ENCODE results near the gene CTCF.
A peak's percentile ranks its signal among the peaks of the same experiment; 100 is the strongest.

Gene CTCF

DNA sequence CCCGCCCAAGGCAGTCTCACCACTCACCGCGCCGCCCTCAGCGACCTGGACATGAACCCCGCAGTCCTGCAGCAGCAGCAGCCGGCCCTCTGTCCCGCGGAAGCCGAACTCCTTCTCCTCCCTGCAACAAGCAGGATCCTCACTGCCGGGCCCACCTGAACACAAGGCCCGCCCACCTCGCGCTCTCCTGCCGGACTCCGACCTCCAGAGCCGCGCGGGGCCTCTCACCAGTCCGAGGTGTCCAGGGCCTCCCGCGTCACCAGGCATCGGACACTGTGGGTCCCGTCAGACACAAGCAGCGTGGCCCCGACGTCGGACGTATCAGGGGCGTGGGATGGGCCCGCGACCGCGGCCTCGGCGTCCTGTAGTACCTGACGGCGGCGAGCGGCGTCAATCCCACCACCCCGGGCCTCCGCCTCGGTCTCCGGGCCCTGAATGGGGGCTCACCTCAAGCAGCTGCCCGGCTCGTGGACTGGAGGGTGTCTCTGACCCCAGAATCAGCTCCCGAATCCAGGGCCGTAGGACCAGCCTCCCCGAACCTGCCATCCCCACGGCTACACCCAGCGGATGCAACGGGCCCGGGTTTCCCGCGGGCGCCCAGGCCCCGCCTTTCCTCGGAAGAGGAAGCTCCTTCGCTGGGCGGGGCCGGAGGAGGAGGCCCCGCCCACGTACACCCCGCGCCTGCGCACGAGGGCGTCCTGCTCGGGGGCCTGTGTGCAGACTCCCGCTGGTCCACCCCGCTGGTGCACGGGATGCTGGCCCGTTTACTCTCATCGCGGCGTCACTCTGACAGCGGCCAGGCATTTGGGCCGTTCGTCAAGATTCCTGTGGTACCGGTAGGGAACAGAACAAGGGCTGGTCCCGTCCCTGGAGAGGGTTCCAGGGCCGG, 97.6 kb downstream of the CTCF start, which contains the start of gene ACD:
ACD (minus strand) TSS at position 586 of the 889 bp plus-strand sequence; CDS start at position 546, 40 bp downstream.
- Histone ChIP-seq H3K9ac (ENCODE audit: low read length in 2 of 2) (peak within 1 kb of the TSS; percentile 74 to 94), H3K9me3 (ENCODE audit: control insufficient read depth in 2 of 2, low read length in 2 of 2) (no peaks in the 10 kb centered on the region), H3K36me3 (ENCODE audit: control insufficient read depth in 2 of 2, insufficient read depth in 2 of 2, low read length in 2 of 2) (peaks cover 8 to 20% of the 10 kb centered on the region in 2 donors), H3K4me1 (ENCODE audit: control insufficient read depth, insufficient read depth, low read length) (peaks cover 30% of the 10 kb centered on the region), H3K27me3 (ENCODE audit: control insufficient read depth in 1 of 2, insufficient read depth in 2 of 2, low read length in 2 of 2) (peaks cover 0 to under 1% of the 10 kb centered on the region in 2 donors), H3K27ac (ENCODE audit: low read length) (peak within 1 kb of the TSS; percentile 92), H3K4me3 (ENCODE audit: low read length in 2 of 2) (peak within 1 kb of the TSS; percentile 81 to 96)

DNA sequence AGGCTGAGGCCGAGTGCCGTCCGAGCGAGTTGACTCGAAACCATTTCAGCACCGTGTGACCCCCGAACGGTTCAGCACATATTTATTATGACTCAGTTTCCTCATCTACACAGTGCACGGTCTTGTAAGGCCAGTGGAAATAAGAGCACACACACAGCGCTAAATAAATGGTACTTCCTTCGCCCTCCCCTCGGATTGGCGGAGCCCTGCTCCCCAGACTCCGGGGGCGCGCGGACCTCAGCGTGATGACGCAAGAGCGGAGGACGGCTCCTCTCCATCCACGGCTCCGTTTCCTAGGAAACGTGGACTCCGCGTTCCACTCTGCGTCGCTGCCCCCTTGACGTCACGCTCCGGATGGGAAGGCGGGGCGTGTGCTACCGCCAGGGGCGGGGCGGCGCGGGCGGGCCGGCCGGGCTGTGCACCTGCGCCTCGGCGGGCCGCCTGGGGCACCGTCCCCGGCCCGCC, 98.3 kb downstream of the CTCF start, which contains the start of gene PARD6A:
PARD6A (plus strand) TSS at position 397 of the 465 bp plus-strand sequence. CDS start 79 bp downstream, outside the sequence.
- no peaks in the 10 kb centered on the region for H3K9me3 ChIP-seq (ENCODE audit: control insufficient read depth in 2 of 2, low read length in 2 of 2)
- peak within 1 kb of the TSS; percentile 74 to 94 for H3K9ac ChIP-seq (ENCODE audit: low read length in 2 of 2)
- H3K4me1 ChIP-seq (ENCODE audit: control insufficient read depth, insufficient read depth, low read length): peaks cover 31% of the 10 kb centered on the region
- H3K27ac ChIP-seq (ENCODE audit: low read length): peak within 1 kb of the TSS; percentile 92
- no peaks in the 10 kb centered on the region for H3K27me3 ChIP-seq (ENCODE audit: control insufficient read depth in 1 of 2, insufficient read depth in 2 of 2, low read length in 2 of 2)
- H3K4me3 ChIP-seq (ENCODE audit: low read length in 2 of 2): peak within 1 kb of the TSS; percentile 81 to 96
- H3K36me3 ChIP-seq (ENCODE audit: control insufficient read depth in 2 of 2, insufficient read depth in 2 of 2, low read length in 2 of 2): peaks cover 8 to 20% of the 10 kb centered on the region in 2 donors

DNA sequence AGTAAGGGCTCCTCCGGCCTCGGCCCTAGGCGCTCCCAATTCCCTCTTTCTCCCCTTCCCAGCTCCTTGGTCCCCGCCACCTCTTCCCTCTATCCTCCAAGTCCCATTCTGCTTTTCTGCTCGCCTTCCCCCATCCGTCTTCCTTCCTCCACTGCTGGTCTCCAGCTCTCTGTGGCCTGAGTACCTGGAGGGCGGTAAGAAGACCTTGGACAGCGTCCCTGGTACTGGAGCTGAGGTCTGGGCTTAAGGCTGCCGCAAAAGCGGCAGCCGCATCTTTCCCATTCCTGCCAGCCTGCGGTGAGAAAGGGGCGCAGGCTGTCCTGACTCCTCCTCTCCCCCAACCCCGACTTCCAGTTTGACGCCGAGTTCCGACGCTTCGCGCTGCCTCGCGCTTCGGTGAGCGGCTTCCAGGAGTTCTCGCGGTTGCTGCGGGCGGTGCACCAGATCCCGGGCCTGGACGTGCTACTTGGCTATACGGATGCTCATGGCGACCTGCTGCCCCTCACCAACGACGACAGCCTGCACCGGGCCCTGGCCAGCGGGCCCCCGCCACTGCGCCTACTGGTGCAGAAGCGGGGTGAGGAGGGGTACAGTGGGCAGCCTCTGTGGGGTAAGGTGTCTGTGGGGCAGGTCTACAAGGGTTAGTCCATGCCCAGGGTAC, 98.9 kb downstream of the CTCF start:
- Histone ChIP-seq H3K9me3 (ENCODE audit: control insufficient read depth in 2 of 2, low read length in 2 of 2) (no peaks in the 10 kb centered on the region), H3K27ac (ENCODE audit: low read length) (peak overlapping the region; percentile 83), H3K4me3 (ENCODE audit: low read length in 2 of 2) (peak overlapping the region; percentile 37 to 96), H3K9ac (ENCODE audit: low read length in 2 of 2) (peak overlapping the region; percentile 36 to 62), H3K36me3 (ENCODE audit: control insufficient read depth in 2 of 2, insufficient read depth in 2 of 2, low read length in 2 of 2) (peaks cover 8 to 20% of the 10 kb centered on the region in 2 donors), H3K27me3 (ENCODE audit: control insufficient read depth in 1 of 2, insufficient read depth in 2 of 2, low read length in 2 of 2) (no peaks in the 10 kb centered on the region), H3K4me1 (ENCODE audit: control insufficient read depth, insufficient read depth, low read length) (peaks cover 37% of the 10 kb centered on the region)

DNA sequence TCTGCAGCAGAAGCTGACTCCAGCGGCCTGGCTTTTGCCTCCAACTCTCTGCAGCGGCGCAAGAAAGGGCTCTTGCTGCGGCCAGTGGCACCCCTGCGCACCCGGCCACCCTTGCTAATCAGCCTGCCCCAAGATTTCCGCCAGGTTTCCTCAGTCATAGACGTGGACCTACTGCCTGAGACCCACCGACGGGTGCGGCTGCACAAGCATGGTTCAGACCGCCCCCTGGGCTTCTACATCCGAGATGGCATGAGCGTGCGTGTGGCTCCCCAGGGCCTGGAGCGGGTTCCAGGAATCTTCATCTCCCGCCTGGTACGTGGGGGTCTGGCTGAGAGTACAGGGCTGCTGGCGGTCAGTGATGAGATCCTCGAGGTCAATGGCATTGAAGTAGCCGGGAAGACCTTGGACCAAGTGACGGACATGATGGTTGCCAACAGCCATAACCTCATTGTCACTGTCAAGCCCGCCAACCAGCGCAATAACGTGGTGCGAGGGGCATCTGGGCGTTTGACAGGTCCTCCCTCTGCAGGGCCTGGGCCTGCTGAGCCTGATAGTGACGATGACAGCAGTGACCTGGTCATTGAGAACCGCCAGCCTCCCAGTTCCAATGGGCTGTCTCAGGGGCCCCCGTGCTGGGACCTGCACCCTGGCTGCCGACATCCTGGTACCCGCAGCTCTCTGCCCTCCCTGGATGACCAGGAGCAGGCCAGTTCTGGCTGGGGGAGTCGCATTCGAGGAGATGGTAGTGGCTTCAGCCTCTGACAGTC, 99.7 kb downstream of the CTCF start:
- no peaks in the 10 kb centered on the region for H3K27me3 ChIP-seq (ENCODE audit: control insufficient read depth in 1 of 2, insufficient read depth in 2 of 2, low read length in 2 of 2)
- peak overlapping the region; percentile 83 for H3K27ac ChIP-seq (ENCODE audit: low read length)
- peak overlapping the region in 1 of 2 donors; percentile 36 for H3K9ac ChIP-seq (ENCODE audit: low read length in 2 of 2)
- H3K4me1 ChIP-seq (ENCODE audit: control insufficient read depth, insufficient read depth, low read length): peaks cover 42% of the 10 kb centered on the region
- peaks cover 8 to 20% of the 10 kb centered on the region in 2 donors for H3K36me3 ChIP-seq (ENCODE audit: control insufficient read depth in 2 of 2, insufficient read depth in 2 of 2, low read length in 2 of 2)
- no peaks in the 10 kb centered on the region for H3K9me3 ChIP-seq (ENCODE audit: control insufficient read depth in 2 of 2, low read length in 2 of 2)
- peak overlapping the region; percentile 37 to 96 for H3K4me3 ChIP-seq (ENCODE audit: low read length in 2 of 2)

DNA sequence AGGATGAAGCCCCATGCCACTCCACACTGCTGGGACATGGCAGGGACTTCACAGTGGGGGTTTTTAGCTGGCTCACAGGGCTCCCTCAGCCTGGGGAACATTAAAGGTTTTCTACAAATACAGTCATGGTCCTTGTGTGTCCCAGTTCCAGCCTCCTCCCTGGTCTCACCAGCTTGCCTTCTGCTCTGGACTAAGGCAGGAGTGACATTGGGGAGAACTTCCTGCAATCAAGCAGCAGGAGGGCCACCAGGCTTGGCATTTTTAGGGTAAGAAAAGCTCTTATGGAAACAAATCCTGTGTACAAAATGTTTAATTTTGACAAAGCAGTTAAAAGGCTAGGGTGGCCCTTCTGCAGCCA, 100.3 kb downstream of the CTCF start:
- Histone ChIP-seq H3K27me3 (ENCODE audit: control insufficient read depth in 1 of 2, insufficient read depth in 2 of 2, low read length in 2 of 2) (no peaks in the 10 kb centered on the region), H3K4me1 (ENCODE audit: control insufficient read depth, insufficient read depth, low read length) (peaks cover 48% of the 10 kb centered on the region), H3K36me3 (ENCODE audit: control insufficient read depth in 2 of 2, insufficient read depth in 2 of 2, low read length in 2 of 2) (peaks cover 8 to 20% of the 10 kb centered on the region in 2 donors), H3K4me3 (ENCODE audit: low read length in 2 of 2) (no peak overlapping the region), H3K27ac (ENCODE audit: low read length) (no peak overlapping the region), H3K9ac (ENCODE audit: low read length in 2 of 2) (no peak overlapping the region), H3K9me3 (ENCODE audit: control insufficient read depth in 2 of 2, low read length in 2 of 2) (no peaks in the 10 kb centered on the region)

DNA sequence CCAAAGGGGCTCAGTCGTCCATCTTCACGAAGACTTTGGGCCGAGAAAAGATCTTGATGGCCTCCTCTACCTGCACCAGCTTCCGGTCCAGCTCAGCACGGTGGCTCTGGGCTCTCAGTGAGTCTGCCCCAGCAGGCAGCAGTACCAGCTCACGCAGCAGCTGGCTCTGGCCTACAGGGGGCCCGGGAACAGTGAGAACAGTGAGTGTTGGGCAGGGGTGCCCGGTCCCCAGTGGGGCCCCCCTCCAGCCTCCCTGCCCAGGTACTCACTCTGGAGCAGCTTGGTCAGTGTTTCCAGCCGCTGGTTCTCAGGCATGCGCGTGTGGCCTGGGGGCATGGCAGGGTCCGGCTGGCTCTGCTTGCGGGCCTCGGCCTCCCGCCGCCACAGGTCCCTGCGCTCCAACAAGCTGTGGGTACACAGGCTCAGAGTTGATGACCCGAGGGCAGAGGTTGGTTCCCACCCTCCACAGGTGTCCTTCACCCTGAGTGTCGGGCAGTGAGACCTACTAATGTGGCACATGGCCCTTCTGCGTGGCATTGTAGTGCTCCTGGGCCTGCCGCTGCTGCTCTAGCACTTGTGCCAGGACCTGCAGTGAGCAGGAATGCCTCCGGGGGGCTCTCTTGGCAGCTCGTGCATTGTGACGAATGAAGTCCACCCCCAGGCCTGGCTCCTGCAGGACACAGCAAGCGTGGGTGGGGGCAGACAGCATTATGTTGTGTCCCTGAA, 101.0 kb downstream of the CTCF start:
- Histone ChIP-seq H3K27ac (ENCODE audit: low read length) (no peak overlapping the region), H3K4me3 (ENCODE audit: low read length in 2 of 2) (no peak overlapping the region), H3K27me3 (ENCODE audit: control insufficient read depth in 1 of 2, insufficient read depth in 2 of 2, low read length in 2 of 2) (no peaks in the 10 kb centered on the region), H3K9ac (ENCODE audit: low read length in 2 of 2) (no peak overlapping the region), H3K36me3 (ENCODE audit: control insufficient read depth in 2 of 2, insufficient read depth in 2 of 2, low read length in 2 of 2) (peaks cover 8 to 17% of the 10 kb centered on the region in 2 donors), H3K9me3 (ENCODE audit: control insufficient read depth in 2 of 2, low read length in 2 of 2) (no peaks in the 10 kb centered on the region), H3K4me1 (ENCODE audit: control insufficient read depth, insufficient read depth, low read length) (peaks cover 51% of the 10 kb centered on the region)

DNA sequence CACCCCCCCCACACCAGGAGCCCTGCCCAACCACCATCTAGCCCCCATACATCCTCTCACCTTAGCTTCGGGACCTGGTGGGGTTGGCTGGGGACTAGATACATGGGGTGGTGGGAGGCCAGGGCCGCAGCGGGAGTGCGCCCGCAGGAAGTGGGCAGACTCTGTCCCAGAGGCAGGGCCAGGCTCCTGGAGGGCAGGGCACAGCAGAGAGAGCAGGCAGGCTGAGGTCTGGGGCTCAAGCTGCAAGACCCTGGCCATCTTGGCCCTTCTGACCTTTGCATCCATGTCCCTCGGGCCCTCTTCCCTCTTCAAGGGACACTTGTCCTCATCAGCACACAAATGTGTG, 101.5 kb downstream of the CTCF start:
- Histone ChIP-seq H3K27me3 (ENCODE audit: control insufficient read depth in 1 of 2, insufficient read depth in 2 of 2, low read length in 2 of 2) (no peaks in the 10 kb centered on the region), H3K4me3 (ENCODE audit: low read length in 2 of 2) (no peak overlapping the region), H3K36me3 (ENCODE audit: control insufficient read depth in 2 of 2, insufficient read depth in 2 of 2, low read length in 2 of 2) (peaks cover 8 to 13% of the 10 kb centered on the region in 2 donors), H3K27ac (ENCODE audit: low read length) (no peak overlapping the region), H3K9ac (ENCODE audit: low read length in 2 of 2) (no peak overlapping the region), H3K4me1 (ENCODE audit: control insufficient read depth, insufficient read depth, low read length) (peaks cover 47% of the 10 kb centered on the region), H3K9me3 (ENCODE audit: control insufficient read depth in 2 of 2, low read length in 2 of 2) (no peaks in the 10 kb centered on the region)

DNA sequence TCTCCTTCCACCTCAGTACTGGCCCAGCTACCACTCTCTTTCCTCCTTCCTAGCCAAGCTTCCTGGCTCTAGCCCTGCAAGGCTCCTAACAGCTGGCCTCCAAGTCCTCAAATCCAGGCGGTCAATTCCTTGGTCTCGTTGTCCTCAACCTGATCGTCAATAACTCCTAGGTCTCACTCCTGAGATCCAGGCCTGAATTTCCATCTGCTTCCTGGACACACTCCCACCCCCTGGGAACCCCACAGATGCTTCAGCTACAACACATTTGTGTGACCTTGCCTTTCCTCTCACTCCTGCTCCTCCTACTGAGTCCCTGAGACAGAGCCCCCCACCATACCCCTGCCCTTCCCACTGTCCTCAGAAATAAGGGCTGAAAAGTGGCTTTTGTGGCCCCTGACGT, 101.9 kb downstream of the CTCF start:
- Histone ChIP-seq H3K4me1 (ENCODE audit: control insufficient read depth, insufficient read depth, low read length) (peaks cover 43% of the 10 kb centered on the region), H3K36me3 (ENCODE audit: control insufficient read depth in 2 of 2, insufficient read depth in 2 of 2, low read length in 2 of 2) (peaks cover 8 to 13% of the 10 kb centered on the region in 2 donors), H3K27ac (ENCODE audit: low read length) (no peak overlapping the region), H3K9me3 (ENCODE audit: control insufficient read depth in 2 of 2, low read length in 2 of 2) (no peaks in the 10 kb centered on the region), H3K27me3 (ENCODE audit: control insufficient read depth in 1 of 2, insufficient read depth in 2 of 2, low read length in 2 of 2) (no peaks in the 10 kb centered on the region), H3K4me3 (ENCODE audit: low read length in 2 of 2) (no peak overlapping the region), H3K9ac (ENCODE audit: low read length in 2 of 2) (no peak overlapping the region)

DNA sequence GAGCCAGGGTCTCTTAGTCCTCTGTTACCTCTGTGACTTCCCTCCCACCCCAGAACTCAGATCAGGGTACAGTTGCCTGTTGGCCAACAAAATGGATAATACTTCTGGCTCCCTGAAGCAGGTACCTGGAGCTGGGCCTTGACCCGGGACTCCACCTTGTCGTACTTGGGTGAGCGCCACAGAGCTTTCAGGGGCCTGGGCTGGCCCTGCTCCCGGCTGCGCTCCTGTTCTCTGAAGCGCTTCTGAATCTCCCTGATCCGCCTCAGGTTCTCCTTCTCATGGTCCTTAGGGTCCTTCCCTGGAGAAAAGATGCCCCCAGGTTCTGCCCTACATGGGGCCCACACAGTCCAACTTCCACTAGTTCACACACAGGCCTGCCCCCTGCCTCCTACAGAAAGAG, 102.5 kb downstream of the CTCF start:
- Histone ChIP-seq H3K27ac (ENCODE audit: low read length) (no peak overlapping the region), H3K36me3 (ENCODE audit: control insufficient read depth in 2 of 2, insufficient read depth in 2 of 2, low read length in 2 of 2) (peaks cover 8 to 13% of the 10 kb centered on the region in 2 donors), H3K27me3 (ENCODE audit: control insufficient read depth in 1 of 2, insufficient read depth in 2 of 2, low read length in 2 of 2) (no peaks in the 10 kb centered on the region), H3K9ac (ENCODE audit: low read length in 2 of 2) (no peak overlapping the region), H3K4me3 (ENCODE audit: low read length in 2 of 2) (no peak overlapping the region), H3K4me1 (ENCODE audit: control insufficient read depth, insufficient read depth, low read length) (peaks cover 40% of the 10 kb centered on the region), H3K9me3 (ENCODE audit: control insufficient read depth in 2 of 2, low read length in 2 of 2) (no peaks in the 10 kb centered on the region)

DNA sequence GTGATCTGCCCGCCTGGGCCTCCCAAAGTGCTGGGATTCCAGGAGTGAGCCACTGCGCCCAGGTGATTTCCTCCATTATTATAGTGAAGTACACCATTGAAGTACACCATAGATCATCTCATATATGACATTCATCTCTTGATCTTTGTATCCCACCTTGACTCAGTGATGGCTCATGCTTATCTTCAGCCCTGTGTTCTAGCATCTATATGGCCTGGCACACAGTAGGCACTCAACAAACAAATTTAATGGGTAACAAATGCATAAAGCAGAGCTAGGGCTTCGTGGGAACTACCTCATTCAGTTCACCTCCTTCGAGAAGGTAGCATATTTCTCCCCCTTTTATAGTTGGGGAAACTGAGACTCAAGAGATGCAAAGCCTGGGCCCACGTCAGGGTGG, 103.3 kb downstream of the CTCF start:
- no peaks in the 10 kb centered on the region for H3K27me3 ChIP-seq (ENCODE audit: control insufficient read depth in 1 of 2, insufficient read depth in 2 of 2, low read length in 2 of 2)
- H3K27ac ChIP-seq (ENCODE audit: low read length): no peak overlapping the region
- peak overlapping the region; percentile 50 to 81 for H3K4me3 ChIP-seq (ENCODE audit: low read length in 2 of 2)
- H3K4me1 ChIP-seq (ENCODE audit: control insufficient read depth, insufficient read depth, low read length): peaks cover 37% of the 10 kb centered on the region
- H3K36me3 ChIP-seq (ENCODE audit: control insufficient read depth in 2 of 2, insufficient read depth in 2 of 2, low read length in 2 of 2): peaks cover 8 to 13% of the 10 kb centered on the region in 2 donors
- H3K9ac ChIP-seq (ENCODE audit: low read length in 2 of 2): peak overlapping the region; percentile 51 to 59
- H3K9me3 ChIP-seq (ENCODE audit: control insufficient read depth in 2 of 2, low read length in 2 of 2): no peaks in the 10 kb centered on the region
